Germinal center (tissue), 1 donor: Measurements from ENCODE around the gene MTPN.

Experiments
- DNase-seq: peaks from one replicate; pipeline ENCODE4 v3.0.0; 2012; ENCODE audit warnings: mixed read lengths, low spot score

Gene MTPN

GRCh38 chr7:135924302-135924701 is 52.9 kb downstream of the MTPN start:
- DNase-seq, result no peak

GRCh38 chr7:135922263-135922662 is 54.9 kb downstream of the MTPN start:
- no peak for DNase-seq

DNA sequence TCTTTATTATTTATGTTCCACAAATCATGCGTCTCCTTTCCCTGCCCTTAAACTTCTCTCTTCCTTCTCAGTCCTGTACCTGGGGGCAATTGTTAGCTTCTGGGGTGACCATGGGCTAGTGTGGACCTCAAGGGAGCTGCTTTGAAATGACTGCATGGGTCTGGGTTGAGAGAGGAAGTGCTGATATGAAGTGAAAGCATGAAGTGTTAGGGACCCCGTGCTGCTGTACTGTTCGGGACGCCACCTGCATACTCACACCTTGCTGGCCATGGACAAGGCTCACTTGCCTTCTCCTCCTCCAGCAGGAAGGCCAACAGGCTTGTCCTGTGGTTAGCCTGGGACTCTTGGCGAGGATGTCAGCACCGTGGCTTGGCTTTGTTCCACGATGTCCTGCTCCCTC is 56.7 kb downstream of the MTPN start:
- DNase-seq, result no peak

GRCh38 chr7:135919071-135919841 is 57.9 kb downstream of the MTPN start:
- no peak for DNase-seq

GRCh38 chr7:135918134-135918533 is 59.0 kb downstream of the MTPN start:
- no peak for DNase-seq

- no peak for DNase-seq
Measured at GRCh38 chr7:135917721-135918120, 59.4 kb downstream of the MTPN start.

- DNase-seq, result no peak
Measured at GRCh38 chr7:135914346-135914745, 62.8 kb downstream of the MTPN start.

GRCh38 chr7:135913404-135913803 is 63.8 kb downstream of the MTPN start:
- DNase-seq, result no peak

DNA sequence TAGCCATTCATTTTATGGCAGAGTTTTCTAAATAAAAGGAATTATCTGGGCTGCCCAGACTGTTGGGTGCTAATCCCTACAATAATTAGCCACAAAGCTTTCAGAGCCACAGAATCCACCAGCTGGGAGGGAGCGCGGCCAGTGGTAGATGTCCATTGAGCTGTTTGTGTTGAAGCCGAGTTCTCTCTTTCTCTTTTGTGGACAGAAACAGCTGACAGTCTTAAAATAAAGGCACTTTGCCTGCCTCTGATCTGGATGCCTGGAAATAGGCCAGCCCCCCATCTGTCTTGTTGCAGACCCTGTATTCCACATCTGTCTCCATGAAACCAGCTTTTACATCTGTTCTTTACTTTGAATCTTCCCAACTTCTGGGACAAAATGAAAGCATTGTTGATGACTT is 66.1 kb downstream of the MTPN start:
- no peak for DNase-seq

DNA sequence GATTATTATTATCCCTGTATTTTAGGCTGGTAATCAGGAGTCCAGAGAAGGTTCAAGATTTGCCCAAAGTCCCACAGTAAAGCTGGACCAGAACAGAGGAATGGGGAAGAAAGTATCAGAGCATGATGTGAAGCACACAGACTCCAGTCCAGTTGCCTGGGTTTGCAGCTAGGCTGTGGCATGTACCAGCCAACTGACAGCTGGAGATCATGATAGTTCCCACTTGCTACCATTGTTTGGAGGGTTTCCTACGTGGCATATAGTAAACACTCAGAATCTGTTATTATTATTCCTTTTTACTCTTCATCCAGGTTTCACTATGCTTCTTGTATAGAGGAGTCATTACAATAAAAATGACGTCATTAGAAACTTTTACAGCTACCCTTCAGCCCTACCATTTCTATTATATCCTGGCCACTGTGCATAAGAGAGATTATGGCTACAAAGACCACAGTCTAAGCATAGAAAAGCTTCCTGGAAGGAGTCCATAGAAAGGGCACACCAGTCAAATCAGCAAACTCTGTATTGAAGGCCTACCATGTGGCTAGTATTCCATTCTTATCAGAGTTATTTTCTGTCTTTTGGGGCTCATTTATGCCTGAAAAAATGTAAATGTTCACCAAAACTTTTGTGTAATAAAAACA is 66.6 kb downstream of the MTPN start:
- no peak for DNase-seq

GRCh38 chr7:135905858-135906257 is 71.3 kb downstream of the MTPN start:
- no peak for DNase-seq

DNA sequence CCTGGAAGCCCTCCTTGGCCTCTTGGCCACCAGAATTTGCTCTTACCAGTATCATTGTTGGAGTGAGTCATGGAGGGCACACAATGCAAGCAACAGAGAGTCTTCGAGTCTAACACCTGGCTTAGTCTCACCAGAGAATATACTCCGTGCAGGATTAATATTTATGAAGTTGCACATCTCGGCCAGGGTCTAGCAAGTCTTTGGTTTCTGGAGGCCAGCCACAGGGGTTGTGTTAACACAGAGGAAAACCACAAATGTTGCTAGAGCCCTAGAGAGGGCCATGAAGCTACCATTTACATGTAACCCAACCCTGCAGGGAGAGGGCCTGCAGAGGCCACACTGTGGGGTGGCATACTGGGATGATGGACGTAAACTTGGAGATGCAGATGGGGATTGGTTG is 71.8 kb downstream of the MTPN start:
- no peak for DNase-seq

DNA sequence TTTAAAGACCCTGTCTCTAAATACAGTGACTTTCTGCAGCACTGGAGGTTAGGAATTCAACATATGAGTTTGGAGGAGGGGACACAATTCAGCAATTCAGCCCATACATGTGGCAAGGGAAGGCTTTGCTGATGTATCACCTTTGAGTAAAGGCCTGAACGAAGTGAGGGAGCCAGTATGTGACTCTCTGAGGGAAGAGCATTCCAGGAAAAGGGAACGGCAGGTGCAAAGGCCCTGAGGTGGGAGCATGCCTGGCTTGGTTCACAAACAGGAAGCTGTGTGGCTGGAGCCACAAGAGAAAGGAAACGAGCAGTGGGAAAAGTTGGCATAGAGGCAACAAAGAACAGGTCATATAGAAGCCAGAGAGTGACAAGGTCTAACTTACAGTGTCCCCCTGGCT is 72.9 kb downstream of the MTPN start:
- no peak for DNase-seq

GRCh38 chr7:135901585-135902540 is 75.3 kb downstream of the MTPN start:
- DNase-seq, result no peak

- no peak for DNase-seq
Measured at GRCh38 chr7:135900065-135900546, 77.1 kb downstream of the MTPN start.

DNA sequence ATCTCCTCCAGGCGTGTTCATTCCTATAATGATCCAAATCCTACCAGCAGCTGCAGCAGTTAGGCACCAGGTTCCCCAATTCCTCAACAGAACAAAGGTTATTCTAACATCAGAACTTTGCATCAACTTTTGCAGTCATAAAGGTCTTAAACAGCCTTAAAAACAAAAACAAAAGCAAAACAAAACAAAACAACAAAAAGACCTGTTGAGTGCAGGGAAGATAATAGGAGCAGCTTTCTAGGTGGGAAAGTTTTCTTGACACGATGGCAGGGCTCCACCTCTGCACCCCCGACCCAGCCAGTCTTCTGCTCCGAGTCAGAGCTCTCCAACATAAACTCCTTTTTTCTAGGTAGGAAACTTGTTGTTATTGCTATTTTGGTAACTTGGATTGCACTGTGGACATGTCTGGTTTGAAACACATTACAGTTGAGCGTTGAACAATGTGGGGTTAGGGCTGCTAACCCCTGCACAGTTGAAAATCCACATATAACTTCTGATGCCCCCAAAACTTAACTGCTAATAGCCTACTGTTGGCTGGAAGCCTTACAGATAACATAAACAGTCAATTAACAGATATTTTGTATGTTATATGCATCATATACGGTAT is 77.6 kb downstream of the MTPN start:
- no peak for DNase-seq

DNA sequence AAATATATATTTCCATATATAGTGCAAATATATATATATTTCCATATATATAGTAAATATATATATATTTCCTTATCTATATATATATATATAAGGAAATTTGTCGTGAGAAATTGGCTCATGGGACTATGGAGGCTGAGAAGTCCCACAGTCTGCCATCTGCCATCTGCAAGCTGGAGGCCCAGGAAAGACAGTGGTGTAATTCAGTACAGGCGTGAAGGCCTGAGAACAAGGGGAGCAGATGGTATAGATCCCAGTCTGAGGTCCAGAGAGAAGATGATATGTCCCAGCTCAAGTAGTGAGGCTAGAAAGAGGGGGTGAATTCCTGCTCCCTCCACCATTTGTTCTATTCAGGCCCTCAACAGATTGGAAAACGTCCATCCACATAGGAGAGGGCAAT is 78.9 kb downstream of the MTPN start:
- no peak for DNase-seq

DNA sequence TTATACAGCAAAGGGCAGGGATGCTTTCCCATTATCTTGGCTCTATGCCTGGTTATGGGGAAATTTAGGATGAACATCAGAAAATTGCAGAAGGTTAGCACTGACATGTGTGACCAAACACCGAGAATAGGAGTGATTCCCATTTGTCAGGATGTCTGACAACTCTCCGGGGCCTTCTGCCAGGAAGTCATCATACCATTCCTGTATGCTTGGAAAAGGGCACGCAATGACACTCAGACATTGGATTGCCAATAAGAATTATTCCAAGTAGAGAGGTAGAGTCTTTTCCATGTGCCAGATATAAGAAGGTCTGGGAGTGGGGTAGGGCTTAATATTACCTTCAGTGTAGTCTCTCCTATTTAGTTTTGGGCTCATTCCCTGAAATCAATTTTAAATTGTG is 82.3 kb downstream of the MTPN start:
- DNase-seq, result no peak

DNA sequence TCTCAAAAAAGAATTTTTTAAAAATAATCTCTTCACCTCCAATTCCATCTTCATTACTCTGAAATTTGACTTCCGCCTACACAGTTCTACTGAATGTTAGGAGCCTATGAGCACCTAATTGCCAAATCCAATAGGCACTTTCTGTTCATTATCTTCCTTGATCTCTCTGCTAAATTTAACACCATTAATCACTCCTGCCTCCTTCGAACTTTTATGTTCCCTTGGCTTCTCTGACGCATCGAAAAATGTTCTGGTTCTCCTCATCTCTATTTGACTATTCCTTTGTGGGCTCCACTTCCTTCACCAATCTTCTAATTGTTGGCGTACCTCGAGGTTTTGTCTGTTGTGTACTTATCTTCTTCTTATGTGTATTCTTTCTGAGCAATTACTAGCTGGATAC is 87.3 kb downstream of the MTPN start:
- no peak for DNase-seq

- DNase-seq, result no peak
Measured at GRCh38 chr7:135888740-135889139, 88.4 kb downstream of the MTPN start.

GRCh38 chr7:135886345-135887132 is 90.6 kb downstream of the MTPN start:
- DNase-seq, result no peak
